Ishikawa (cell line): ENCODE data around the gene SLC25A45.

Experiments used
- CEBPB ChIP-seq: IDR thresholded peaks from 2 replicates; pipeline ENCODE4 v1.6.1; 2012
- CREB1 ChIP-seq: IDR thresholded peaks from 2 replicates; pipeline ENCODE4 v1.6.1; 2012; ENCODE audit warnings: low read depth
- EP300 ChIP-seq: IDR thresholded peaks from 2 replicates; pipeline ENCODE4 v1.6.1; 2012; ENCODE audit warnings: borderline replicate concordance
- FOXM1 ChIP-seq: IDR thresholded peaks from 2 replicates; pipeline ENCODE4 v1.6.1; 2012; ENCODE audit warnings: low read depth, borderline replicate concordance
- MAX ChIP-seq: IDR thresholded peaks from 2 replicates; pipeline ENCODE4 v1.6.1; 2012
- REST ChIP-seq: IDR thresholded peaks from 2 replicates; pipeline ENCODE4 v1.6.1; 2012; ENCODE audit warnings: low read depth, mild to moderate bottlenecking
- TAF1 ChIP-seq: IDR thresholded peaks from 2 replicates; pipeline ENCODE4 v1.6.1; 2012; ENCODE audit warnings: low read depth, mild to moderate bottlenecking
- TEAD4 ChIP-seq: IDR thresholded peaks from 2 replicates; pipeline ENCODE4 v1.6.1; 2012
- YY1 ChIP-seq: IDR thresholded peaks from 2 replicates; pipeline ENCODE4 v1.6.1; 2012; ENCODE audit warnings: low read depth
- ZBTB7A ChIP-seq: IDR thresholded peaks from 2 replicates; pipeline ENCODE4 v1.6.1; 2012; ENCODE audit warnings: low read depth

- TF ChIP-seq YY1 (no peak), TEAD4 (no peak), EP300 (no peak), CEBPB (no peak), REST (no peak), MAX (no peak), CREB1 (no peak), ZBTB7A (no peak), FOXM1 (no peak), TAF1 (no peak)
Measured at GRCh38 chr11:65414776-65415498, 32.5 kb upstream of the SLC25A45 start.
